NCI-H2171 (cell line): ENCODE data around the gene LHX1.

Experiments used
- DNase-seq: peaks from one replicate; lab custom pipeline; 2025; lab: John Stamatoyannopoulos, UW

LHX1 gene

DNA sequence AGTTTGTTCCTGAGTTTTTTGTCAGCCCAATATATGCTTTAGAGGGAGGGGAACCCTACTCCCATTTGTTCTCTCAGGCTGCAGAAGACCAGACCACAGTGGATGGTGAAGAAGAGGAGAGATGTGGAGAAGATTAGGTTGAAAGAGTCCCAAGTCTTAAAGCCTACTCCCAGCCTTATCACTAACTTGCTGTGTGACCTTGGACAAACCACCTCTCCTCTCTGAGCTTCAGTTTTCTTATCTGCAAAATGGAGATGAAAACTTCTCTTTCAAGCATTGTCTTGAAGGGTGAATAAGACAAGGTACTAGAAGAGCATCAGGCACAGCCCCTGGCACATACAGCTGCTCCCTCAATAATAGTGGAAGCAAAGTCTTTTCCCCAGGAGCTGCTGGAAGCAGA is 15.1 kb upstream of the LHX1 start:
- no peak for DNase-seq

- no peak for DNase-seq
These were observed 13.5 kb upstream of the LHX1 start for GRCh38 chr17:36923814-36924221.

- no peak for DNase-seq
These were observed 11.0 kb upstream of the LHX1 start for GRCh38 chr17:36926226-36926625.

- no peak for DNase-seq
These were observed 10.6 kb upstream of the LHX1 start for GRCh38 chr17:36926701-36927100.

- no peak for DNase-seq
These were observed 8.6 kb upstream of the LHX1 start for GRCh38 chr17:36928471-36929345.

- no peak for DNase-seq
These were observed 7.3 kb upstream of the LHX1 start for GRCh38 chr17:36929851-36930582.

- DNase-seq = no peak
These were observed 6.7 kb upstream of the LHX1 start for GRCh38 chr17:36930583-36930900.

DNA sequence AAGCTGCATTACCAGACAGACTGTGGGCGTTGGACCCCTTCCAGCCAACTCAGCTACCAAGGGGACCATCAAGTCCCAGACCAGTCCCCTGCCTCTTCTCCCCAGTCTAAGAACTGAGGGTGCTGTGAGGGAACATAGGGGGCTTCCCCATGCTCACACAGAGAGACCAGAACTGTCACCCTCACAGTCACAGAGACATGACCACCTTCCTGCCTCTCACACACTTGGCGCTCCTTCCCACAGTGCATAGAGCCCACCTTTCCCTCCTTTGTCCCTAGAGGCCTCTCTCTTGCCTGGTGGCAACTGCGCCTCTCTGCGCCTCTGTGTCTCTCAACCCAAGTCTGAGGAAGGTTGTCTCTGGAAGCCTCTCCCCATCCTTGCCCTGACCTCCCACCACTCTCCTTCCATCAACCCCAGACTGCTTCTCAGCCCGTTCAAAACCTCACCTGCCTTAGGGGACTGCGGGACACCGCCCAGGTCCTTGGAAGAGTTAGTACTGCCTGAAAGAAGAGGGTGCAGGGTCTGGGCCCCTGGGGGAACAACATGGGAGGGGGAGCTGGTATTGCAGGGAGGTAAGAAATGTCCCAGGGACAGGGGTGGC is 6.1 kb upstream of the LHX1 start:
- DNase-seq = no peak

- no peak for DNase-seq
These were observed 5.4 kb upstream of the LHX1 start for GRCh38 chr17:36931697-36932382.

GRCh38 chr17:36932383-36932693 is 4.9 kb upstream of the LHX1 start:
- DNase-seq = no peak

DNA sequence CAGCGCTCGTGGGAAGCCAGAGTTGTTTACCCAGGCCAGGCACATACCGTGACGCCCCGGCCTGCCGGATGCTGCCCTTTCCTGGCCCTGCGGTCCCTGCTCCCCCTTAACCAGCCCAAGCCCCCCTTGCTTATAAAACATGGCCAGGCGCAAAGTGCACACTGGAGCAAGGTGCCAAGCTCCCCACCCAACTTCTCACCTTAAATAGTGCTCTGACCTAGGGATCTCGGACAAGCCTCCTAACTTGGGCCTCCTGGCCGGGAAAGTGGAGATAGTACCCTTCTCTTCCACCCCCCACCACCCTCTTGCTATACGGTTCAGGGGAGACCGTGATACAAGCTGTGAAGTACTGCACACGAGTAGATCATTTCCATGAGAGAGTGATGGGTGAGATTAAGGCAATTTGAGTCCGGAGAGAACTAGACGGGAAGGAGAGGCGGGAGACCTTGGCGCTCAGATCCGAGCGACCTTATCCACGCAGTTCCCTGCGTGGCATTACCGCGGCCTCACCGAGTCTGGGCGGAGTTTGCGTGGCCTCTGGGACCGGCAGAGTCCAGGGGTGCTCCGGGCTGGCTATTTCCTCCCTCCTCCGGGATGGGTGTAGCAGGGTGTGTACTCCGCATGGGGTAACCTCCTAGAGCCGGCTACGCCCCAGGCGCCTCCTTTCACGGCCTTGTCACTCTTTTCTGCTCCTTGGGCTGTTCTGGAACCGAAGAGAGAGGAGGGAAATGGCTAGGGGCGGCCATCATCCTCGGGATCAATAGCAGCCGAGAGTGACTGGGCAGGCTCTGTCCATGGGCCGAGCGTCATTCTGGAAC is 4.4 kb upstream of the LHX1 start:
- DNase-seq = no peak

DNA sequence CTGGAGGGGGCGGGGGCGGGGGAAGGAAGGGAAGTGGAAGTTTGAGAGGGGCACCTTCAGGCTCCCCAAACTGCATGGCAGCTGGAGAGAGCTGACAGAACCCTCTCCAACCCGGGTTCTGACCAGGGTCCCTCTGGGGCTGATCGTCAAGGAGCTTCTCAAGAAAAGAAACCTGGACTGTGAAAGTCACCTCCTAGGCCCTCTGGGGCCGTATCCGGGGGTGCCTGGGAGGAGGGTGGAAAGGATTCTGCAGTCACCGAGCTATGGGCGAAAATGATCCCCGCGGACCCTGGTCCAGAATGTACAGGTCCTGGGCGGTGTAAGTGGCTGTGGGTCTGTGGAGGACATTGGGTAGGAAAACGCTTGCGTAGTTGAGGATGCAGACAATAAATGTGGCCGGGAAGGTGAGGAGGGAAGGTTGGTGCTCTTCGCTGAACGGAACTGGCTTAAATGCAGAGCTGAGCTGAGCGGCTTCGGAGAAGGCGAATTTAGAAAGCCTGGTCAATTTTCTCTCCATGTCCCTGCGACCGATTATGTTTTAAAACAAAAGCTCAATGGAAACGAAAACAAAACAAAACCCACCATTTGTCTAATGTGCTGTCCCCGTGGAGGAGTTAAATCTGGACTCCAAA is 3.6 kb upstream of the LHX1 start:
- no peak for DNase-seq

DNA sequence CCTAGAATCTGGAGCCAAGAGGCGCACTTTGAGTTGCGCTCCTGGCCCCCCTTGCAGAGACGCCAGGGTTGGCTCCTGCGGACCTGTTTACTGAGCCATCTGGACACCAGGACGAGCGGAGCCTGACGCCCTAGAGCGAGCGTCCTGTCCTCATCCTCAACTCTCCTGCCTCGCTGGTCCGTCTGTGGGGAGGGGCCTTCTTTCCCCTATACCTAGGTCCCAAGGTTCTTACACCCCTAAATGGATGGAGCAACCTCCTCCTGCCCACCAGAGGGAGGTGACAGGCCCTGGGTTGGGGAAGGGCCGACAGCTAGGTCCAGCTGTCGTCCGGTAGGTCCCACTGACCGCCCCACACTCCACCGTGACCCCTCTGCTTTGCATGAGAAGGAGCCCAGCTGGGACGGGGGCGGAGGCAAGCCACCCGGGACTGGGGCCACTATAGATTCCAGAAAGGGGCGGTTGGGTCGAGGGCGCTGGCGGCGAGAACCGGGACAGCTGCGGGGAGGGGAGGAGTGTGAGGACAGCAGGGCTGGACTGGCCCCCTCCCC is 3.1 kb upstream of the LHX1 start:
- DNase-seq = no peak

DNA sequence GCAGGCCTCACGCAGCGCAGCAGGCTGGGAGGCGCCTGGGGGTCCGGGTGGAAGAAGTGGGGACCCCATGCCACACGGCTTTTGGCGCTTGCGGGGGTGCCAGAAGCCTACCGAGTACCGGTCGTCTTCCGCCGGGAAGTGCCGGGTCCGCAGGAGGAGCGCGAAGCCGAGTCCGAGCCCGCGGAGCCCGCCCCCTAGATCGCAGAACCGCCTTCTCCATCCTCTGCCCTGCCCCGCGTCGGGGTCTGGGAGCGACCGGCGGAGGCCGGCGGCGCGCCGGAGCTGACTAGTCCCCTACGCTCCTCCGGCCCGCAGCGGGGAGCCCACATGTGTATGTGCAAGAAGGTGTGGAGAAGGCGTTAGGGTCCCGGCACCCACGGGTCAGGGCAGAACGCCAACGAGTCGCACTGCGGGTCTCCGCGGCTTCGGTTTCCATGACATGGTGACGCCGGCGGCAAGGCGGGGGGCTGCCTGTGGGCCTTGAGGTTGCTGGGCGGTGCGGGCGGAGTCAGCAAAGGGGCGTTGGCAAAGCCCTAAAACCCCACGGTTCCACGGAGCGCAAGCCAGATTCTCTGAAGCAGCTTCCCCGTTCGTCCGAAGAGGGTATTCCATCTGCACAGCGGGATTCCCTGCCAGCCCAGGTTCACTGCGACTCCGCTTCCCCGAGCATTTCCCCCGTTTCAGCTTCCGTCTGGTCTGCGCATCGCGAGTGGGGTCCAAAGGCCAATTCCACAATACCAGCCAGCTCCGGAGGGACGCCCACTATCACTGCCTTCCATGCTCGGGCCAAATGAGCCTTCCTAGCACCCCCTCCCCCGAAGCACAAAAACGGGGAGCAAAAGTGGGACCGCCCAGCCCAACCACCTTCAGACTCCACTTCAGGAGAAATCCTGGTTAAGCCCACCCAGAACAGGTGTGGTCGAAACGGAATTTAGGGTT is 2.3 kb upstream of the LHX1 start:
- no peak for DNase-seq

DNA sequence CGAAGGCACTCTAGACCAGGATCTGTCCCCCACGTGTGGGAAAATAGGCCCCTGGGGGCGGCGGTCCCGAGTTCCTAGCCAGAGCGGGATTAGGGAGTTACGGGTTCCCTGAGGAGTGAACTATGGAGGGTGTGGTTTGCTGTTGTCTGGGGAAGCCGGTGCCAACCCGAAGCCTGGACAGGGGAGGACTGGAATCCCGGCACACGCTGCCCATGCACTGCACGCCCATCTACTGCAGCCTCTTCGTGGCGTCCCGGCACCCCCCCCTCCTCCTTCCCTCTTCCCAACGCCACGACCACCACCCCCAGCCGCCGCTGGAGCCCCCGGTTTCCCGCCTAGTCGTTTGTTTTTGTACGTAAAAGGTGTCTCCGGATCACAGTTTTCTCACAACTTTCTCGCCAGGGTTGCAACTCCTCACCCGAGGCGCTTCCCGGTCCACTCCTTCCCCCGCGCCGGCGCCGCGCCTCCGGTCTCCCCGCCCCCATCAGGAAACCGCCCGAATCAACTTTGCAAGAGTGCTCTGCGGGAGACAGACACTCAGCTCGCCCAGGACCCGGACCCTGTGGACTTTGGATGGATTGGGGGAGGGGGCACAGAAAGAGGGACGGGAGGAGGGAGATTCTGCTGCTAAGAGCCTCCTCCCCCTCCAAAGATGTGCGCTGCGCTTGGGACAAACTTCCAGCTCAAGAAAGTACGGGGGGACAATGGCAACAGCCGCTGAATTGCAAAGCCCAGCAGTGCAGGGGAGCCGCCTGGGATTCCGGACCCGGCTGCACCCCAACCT is 1.4 kb upstream of the LHX1 start:
- DNase-seq = no peak

DNA sequence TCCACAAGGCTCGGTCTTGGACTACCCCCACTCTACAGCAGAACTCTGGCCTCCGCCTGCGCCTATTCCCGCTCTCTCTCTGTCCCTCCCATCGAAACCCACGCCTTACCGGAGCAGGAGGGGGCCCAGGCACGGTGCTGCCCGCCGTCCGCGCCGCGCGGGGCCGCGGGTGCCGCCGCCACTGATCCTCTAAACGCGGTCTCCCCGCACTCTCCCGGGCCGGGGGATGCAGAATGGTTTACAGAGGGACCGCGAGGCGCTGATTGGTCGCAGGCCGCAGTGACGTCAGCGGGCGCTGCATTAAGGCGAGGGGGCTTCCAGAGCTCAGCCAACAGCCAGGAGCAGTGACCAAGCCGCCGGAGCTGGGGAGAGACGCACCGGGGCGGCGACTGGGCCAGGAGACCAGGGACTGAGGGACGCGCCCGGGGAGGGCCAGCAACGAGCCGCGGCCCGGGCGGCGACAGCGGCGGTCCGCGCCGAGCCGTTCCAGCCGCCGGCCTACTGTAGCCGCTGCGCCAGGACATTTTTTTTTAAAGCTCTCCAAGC is 747 bp upstream of the LHX1 start:
- DNase-seq = no peak

GRCh38 chr17:36937959-36938565 is 787 bp downstream of the LHX1 start:
- DNase-seq = no peak

- DNase-seq = no peak
These were observed 1.3 kb downstream of the LHX1 start for GRCh38 chr17:36938566-36939051.
